Measurements from ENCODE around the gene CASP1.
A peak's percentile ranks its signal among the peaks of the same experiment; 100 is the strongest.
"Not testable (repeated sequence)": the region's sequence is repeated elsewhere in the genome, so short reads cannot be mapped to it uniquely, and the experiment has no call there.

Gene CASP1

GRCh38 chr11:105045676-105046296, 10.8 kb upstream of the CASP1 start:
- no peak for DNase-seq

GRCh38 chr11:105044557-105045524, 9.9 kb upstream of the CASP1 start, which contains the start of gene CARD16:
CARD16 (minus strand) TSS chr11:105045335; CDS start chr11:105045297, 38 bp downstream.
- DNase-seq = not testable (repeated sequence)

GRCh38 chr11:105042178-105042577, 7.2 kb upstream of the CASP1 start:
- DNase-seq = no peak

GRCh38 chr11:105040703-105041102, 5.8 kb upstream of the CASP1 start:
- DNase-seq = no peak

- DNase-seq = not testable (repeated sequence)
Measured at GRCh38 chr11:105034388-105034787, 556 bp downstream of the CASP1 start.

- DNase-seq = no peak
Measured at GRCh38 chr11:105033781-105034180, 1.2 kb downstream of the CASP1 start.

GRCh38 chr11:105033343-105033742, 1.6 kb downstream of the CASP1 start:
- no peak for DNase-seq

- no peak for DNase-seq
Measured at GRCh38 chr11:105032495-105032894, 2.4 kb downstream of the CASP1 start.

GRCh38 chr11:105027678-105028077, 7.3 kb downstream of the CASP1 start:
- DNase-seq = no peak

GRCh38 chr11:105024394-105024793, 10.6 kb downstream of the CASP1 start:
- DNase-seq = no peak

GRCh38 chr11:105023003-105023402, 11.9 kb downstream of the CASP1 start, which contains the start of gene CASP5:
CASP5 (minus strand) TSS chr11:105023168; CDS start chr11:105023136, 32 bp downstream.
- no peak for DNase-seq

- DNase-seq = no peak
Measured at GRCh38 chr11:105022527-105022926, 12.4 kb downstream of the CASP1 start.

- no peak for DNase-seq
Measured at GRCh38 chr11:105007463-105007862, 27.5 kb downstream of the CASP1 start.

- no peak for DNase-seq
Measured at GRCh38 chr11:105005451-105005845, 29.5 kb downstream of the CASP1 start.

- DNase-seq = no peak
Measured at GRCh38 chr11:105004021-105004420, 30.9 kb downstream of the CASP1 start.

GRCh38 chr11:105003151-105003550, 31.8 kb downstream of the CASP1 start:
- DNase-seq = no peak

GRCh38 chr11:105000797-105001196, 34.1 kb downstream of the CASP1 start:
- DNase-seq = no peak

GRCh38 chr11:105000167-105000566, 34.8 kb downstream of the CASP1 start:
- no peak for DNase-seq

GRCh38 chr11:104999721-105000120, 35.2 kb downstream of the CASP1 start:
- DNase-seq = no peak

- DNase-seq = no peak
Measured at GRCh38 chr11:104997288-104997687, 37.7 kb downstream of the CASP1 start.

- DNase-seq = peak; percentile 97
Measured at GRCh38 chr11:104995001-104995408, 39.9 kb downstream of the CASP1 start.

- no peak for DNase-seq
Measured at GRCh38 chr11:104992781-104993180, 42.2 kb downstream of the CASP1 start.

- no peak for DNase-seq
Measured at GRCh38 chr11:104991994-104992393, 43.0 kb downstream of the CASP1 start.

GRCh38 chr11:104984808-104985207, 50.1 kb downstream of the CASP1 start:
- DNase-seq = no peak

Data from NCI-H146 (cell line).